Left lobe of liver (tissue), 2 donors: ENCODE results near the gene ZDHHC5. TPM values are rescaled to one million over a fixed set of nuclear protein-coding genes. Genes with fewer than 3 reads are reported as not detected.
A peak's percentile ranks its signal among the peaks of the same experiment; 100 is the strongest.
"Not testable (repeated sequence)": the region's sequence is repeated elsewhere in the genome, so short reads cannot be mapped to it uniquely, and the experiment has no call there.

Source experiments
- ATAC-seq: fragments of 200-7000 bp; cut with Tn5 transposase; one replicate; pipeline ENCODE4 v1.9.1; 2020; ENCODE audit warnings: mild to moderate bottlenecking, moderate library complexity
- DNase-seq: peaks from one replicate; pipeline ENCODE4 v3.0.0-alpha.2; 2020; ENCODE audit warnings: low spot score
- total RNA-seq: library from RNA; stranded (reverse); gene quantifications from one replicate; pipeline ENCODE4 v1.2.1, GENCODE V29; 2021
- donor health status: DM: no; HTN: no; CAD: no; lungs with moderate emphysema.
- donor health status: DM: no; HTN: yes; CAD: no.

Gene ZDHHC5
- total RNA-seq, 1 donor from 2014 or later = 26.3 TPM

GRCh38 chr11:57662893-57663292, 5.0 kb upstream of the ZDHHC5 start:
- no peak for DNase-seq

GRCh38 chr11:57663975-57664374, 3.9 kb upstream of the ZDHHC5 start:
- ATAC-seq (no peak), DNase-seq (no peak)

More at GRCh38 chr11:57662893-57663292, 5.0 kb upstream of the ZDHHC5 start:
- no peak for ATAC-seq

GRCh38 chr11:57667117-57667735, 688 bp upstream of the ZDHHC5 start:
- ATAC-seq (peak; percentile 82), DNase-seq (peak; percentile 96)

DNA sequence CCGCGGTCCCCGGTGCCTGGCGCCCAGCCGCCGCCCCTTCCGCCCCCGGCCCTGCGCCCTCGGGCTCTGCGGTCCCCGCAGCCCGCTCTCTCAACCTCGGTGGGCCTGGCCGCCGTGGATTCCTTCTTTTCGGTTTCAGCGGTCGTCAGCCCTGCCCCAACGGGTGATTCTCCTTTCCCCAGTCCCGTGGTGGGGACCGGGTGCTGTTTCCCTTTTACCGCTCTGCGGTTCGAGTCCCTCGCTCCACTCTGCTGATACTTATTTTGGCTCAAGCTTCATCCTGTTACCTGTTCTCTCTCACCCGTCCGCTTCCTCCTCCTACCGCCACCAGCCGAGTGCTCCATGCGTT, 494 bp downstream of the ZDHHC5 start:
- ATAC-seq (peak; percentile 12), DNase-seq (no peak)

DNA sequence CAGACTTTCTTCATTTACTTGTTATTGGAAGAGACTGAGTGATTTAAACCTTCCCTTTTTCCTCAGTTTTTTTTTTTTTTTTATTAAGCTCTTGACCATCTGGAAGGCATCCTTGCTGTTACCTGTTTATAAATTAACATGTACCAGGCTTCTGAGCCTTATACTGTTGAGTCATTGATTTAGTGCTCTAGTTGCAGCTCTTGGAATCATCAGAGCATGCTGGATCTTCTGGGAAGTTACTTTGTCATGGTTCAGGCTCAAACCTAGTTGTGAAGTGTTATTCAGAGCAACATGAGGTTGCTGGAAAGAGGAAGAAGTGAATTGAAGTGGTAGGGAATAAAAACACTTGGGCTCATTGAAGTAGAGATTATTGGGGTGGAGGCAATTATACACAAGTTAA, 6.3 kb downstream of the ZDHHC5 start:
- ATAC-seq (no peak), DNase-seq (no peak)

- DNase-seq = no peak
- ATAC-seq = no peak
Observed at GRCh38 chr11:57675176-57675941, 7.4 kb downstream of the ZDHHC5 start.

DNA sequence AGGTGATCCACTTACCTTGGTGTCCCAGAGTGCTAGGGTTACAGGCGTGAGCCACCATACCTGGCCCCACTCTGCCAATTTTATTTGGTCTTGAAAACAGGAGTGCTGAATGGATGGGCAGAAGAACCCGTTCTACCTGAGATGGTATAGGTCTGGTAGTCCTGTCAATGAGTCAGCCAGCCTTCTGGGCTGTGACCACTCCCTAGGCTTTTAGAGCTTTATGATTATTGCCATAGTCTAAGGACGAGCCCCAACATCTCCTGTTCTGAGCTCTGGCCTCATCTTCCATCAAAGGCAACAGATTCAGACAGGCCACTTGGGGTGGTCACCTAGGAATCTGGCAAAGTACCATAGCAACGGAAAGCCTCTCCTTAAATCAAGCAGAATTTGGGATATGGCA, 11.5 kb downstream of the ZDHHC5 start:
- ATAC-seq = peak; percentile 42
- no peak for DNase-seq

GRCh38 chr11:57680552-57680874, 12.6 kb downstream of the ZDHHC5 start:
- no peak for ATAC-seq
- no peak for DNase-seq

- DNase-seq = no peak
- no peak for ATAC-seq
Observed at GRCh38 chr11:57681168-57681567, 13.3 kb downstream of the ZDHHC5 start.

GRCh38 chr11:57690474-57690873, 22.6 kb downstream of the ZDHHC5 start:
- ATAC-seq, DNase-seq: not testable (repeated sequence)

GRCh38 chr11:57698843-57699365, 31.0 kb downstream of the ZDHHC5 start:
- no peak for DNase-seq
- ATAC-seq = peak; percentile 23

DNA sequence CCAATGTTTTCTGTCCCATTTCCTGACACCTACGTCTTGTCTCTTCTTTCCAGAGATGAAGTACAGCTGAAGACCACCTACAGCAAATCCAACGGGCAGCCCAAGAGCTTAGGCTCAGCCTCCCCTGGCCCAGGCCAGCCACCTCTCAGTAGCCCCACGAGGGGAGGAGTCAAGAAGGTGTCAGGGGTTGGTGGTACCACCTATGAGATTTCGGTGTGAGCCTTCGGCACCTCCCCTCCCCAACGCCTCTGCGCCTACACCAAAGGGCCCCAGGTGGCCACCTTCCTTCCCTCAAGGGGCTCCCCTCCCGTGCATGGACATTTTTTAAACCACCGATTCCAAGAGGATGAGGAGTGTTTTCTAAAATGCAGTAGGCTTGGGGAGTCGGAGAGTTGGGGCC, 31.9 kb downstream of the ZDHHC5 start:
- ATAC-seq = no peak

GRCh38 chr11:57700425-57700824, 32.5 kb downstream of the ZDHHC5 start:
- DNase-seq (no peak), ATAC-seq (no peak)

More for the DNA sequence above, 31.9 kb downstream of the ZDHHC5 start:
- no peak for DNase-seq

GRCh38 chr11:57703341-57703740, 35.4 kb downstream of the ZDHHC5 start:
- ATAC-seq (no peak), DNase-seq (no peak)

- DNase-seq = no peak
- no peak for ATAC-seq
Observed at GRCh38 chr11:57704932-57705331, 37.0 kb downstream of the ZDHHC5 start.

- not testable (repeated sequence) for ATAC-seq, DNase-seq
Observed at GRCh38 chr11:57705432-57705831, 37.5 kb downstream of the ZDHHC5 start.

DNA sequence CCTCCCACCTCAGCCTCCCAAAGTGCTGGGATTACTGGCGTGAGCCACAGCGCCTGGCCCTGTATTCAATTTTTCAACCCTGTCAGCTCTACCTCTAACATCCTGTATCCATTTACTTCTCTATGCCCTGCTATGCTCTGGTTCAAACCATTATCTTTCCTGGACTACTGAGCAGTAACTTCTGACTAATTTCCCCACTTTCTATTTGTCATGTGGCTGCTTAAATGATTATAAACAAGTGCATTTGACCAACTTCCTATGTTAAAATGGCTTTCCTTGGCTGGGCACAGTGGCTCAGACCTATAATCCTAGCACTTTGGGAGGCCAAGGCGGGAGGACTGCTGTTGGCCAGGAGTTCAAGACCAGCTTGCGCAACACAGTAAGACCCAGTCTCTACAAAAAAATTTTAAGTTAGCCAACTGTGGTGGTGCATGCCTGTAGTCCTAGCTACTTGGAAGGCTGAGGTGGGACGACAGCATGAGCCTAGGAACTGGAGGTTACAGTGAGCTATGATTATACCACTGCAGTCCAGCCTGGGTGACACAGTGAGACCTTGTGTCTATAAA, 42.0 kb downstream of the ZDHHC5 start:
- ATAC-seq = no peak
- no peak for DNase-seq

DNA sequence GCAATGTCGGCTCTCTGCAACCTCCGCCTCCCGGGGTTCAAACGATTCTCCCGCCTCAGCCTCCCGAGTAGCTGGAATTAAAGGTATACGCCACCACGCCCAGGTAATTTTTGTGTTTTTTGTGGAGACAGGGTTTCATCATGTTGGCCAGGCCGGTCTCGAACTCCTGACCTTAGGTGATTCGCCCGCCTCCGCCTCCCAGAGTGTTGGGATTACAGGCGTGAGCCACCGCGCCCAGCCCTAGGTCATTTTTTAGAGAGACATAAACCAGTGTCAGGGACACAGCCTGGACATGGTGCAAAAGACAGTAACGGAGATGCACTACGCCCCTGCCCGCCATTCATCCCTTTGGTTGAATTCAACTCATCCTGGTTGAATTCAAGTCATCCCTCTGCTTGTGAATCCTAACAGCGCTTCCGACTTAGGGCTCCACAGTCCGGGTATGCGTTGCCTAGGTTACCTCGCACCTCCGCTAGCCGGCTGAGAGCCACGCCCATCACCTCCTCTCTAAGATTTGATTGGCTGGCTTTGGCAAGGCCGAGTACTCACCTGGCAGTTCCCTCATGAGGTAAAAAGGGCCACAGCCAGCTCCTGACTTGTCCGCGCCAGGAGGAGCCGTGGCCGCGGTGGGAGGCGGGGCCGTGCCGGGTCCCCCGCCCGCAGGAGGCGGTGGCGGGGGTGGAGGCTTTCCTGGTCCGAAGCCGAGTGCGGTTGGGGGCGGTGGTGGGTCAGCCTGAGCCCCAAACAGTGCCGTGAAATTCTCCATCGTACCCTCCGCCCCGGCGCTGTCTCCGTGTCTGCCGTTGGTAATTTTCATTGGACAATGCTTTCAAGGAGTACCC, 43.7 kb downstream of the ZDHHC5 start, which contains the start of gene MED19:
Gene MED19, minus strand, starts transcription at position 802 of the 842 bp plus-strand sequence. Its CDS starts 36 bp downstream, at position 766.
- DNase-seq (peak; percentile 89), ATAC-seq (peak; percentile 80)

DNA sequence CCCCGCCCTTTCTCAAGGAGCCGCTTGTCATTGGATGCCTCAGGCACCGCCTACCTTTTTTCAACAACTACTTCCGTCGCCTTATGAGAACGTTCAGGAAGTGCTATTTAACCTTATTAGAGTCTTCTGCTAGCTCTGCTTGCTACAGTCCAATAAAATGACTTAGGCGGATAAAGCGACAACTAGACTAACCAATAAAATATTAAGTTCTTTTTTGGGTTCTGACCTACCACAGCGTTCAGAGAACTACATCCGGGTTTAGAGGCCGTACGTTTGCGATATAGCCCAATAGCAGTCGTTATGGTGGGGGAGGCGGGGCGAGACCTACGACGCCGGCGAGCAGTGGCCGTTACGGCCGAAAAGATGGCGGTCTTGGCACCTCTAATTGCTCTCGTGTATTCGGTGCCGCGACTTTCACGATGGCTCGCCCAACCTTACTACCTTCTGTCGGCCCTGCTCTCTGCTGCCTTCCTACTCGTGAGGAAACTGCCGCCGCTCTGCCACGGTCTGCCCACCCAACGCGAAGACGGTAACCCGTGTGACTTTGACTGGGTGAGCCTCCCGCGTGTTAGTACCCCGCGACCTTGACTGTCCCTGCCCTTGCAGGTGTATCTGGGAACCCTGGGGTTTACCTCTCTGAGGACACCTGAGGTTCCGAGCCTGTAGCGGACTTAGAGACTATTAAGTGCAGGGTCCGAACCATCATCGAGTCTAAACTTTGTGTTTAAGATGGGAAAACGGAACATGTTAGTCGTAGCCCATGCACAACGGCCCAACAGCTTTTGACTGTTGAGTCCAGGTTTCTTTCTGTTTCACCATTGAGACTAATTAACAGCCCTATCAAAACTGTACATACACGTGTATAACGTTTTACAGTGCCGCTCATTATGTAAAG, 44.6 kb downstream of the ZDHHC5 start, which contains the start of gene TMX2:
Gene TMX2, plus strand, starts transcription at position 338 of the 895 bp plus-strand sequence. Its CDS starts 26 bp downstream, at position 364.
- DNase-seq = peak; percentile 93
- ATAC-seq = peak; percentile 91

DNA sequence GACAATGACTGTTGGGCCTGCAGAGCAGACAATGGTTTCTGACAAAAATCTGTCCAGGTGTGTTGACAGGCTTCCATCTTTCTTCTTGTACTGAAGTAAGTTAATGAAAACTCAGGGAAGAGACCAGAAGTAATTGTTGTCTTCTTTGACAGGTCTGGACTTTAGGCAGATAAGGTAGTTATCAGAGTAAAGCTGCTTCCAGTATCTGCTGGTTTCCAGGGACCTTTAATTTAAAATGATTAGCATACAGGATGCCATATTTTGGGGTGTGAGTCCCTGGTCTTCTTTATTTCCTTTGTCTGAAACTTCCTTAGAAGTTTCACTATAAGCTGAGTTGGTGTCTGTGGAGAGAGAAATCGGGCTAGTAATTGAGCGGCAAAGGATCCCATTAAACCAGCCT, 45.9 kb downstream of the ZDHHC5 start:
- ATAC-seq (no peak), DNase-seq (no peak)
